Smooth muscle cell (in vitro differentiated cells): ENCODE measurements around the gene MACROD2. TPM values are rescaled to one million over a fixed set of nuclear protein-coding genes. Genes with fewer than 3 reads are reported as not detected.

ENCODE experiments used
- DNase-seq: peaks from one replicate; lab custom pipeline; 2025; ENCODE audit not compliant: unreplicated experiment; lab: John Stamatoyannopoulos, UW
- H2AFZ ChIP-seq: fragments of 200-600 bp; sonication (generic); 2 replicates; pipeline ENCODE4 v1.6.0; 2016; ENCODE audit warnings: antibody characterized with exemption, low read depth, mild to moderate bottlenecking
- H3F3A ChIP-seq: fragments of 200-600 bp; sonication (generic); 2 replicates; pipeline ENCODE4 v1.6.0; 2017; ENCODE audit warnings: antibody characterized with exemption, low read depth
- H3K27ac ChIP-seq: fragments of 200-600 bp; sonication (generic); 2 replicates; pipeline ENCODE4 v1.5.1; 2016; ENCODE audit warnings: low read depth, mild to moderate bottlenecking
- H3K27me3 ChIP-seq: fragments of 200-600 bp; sonication (generic); 2 replicates; pipeline ENCODE4 v1.6.1; 2016; ENCODE audit warnings: low read depth, mild to moderate bottlenecking
- H3K36me3 ChIP-seq: fragments of 200-600 bp; sonication (generic); 2 replicates; pipeline ENCODE4 v1.5.1; 2016; ENCODE audit warnings: low read depth
- H3K4me1 ChIP-seq: fragments of 200-600 bp; sonication (generic); 2 replicates; pipeline ENCODE4 v1.5.1; 2016; ENCODE audit warnings: low read depth
- H3K4me2 ChIP-seq: fragments of 200-600 bp; sonication (generic); 2 replicates; pipeline ENCODE4 v1.6.0; 2016; ENCODE audit warnings: mild to moderate bottlenecking
- H3K4me3 ChIP-seq: fragments of 200-600 bp; sonication (generic); 2 replicates; pipeline ENCODE4 v1.5.1; 2016; ENCODE audit warnings: mild to moderate bottlenecking
- H3K79me2 ChIP-seq: fragments of 200-600 bp; sonication (generic); 2 replicates; pipeline ENCODE4 v1.6.0; 2016; ENCODE audit warnings: low read depth, mild to moderate bottlenecking
- H3K9ac ChIP-seq: fragments of 200-600 bp; sonication (generic); 2 replicates; pipeline ENCODE4 v1.6.0; 2016; ENCODE audit warnings: low read depth
- H3K9me3 ChIP-seq: fragments of 200-600 bp; sonication (generic); replicated peaks from 2 replicates; pipeline ENCODE4 v1.5.1; 2016; ENCODE audit warnings: low read depth
- H4K20me1 ChIP-seq: fragments of 200-600 bp; sonication (generic); 2 replicates; pipeline ENCODE4 v1.6.0; 2016; ENCODE audit warnings: low read depth
- CTCF ChIP-seq: fragments of 200-600 bp; sonication (generic); IDR thresholded peaks from 2 replicates; pipeline ENCODE4 v1.5.1; 2017; ENCODE audit warnings: borderline replicate concordance, mild to moderate bottlenecking, antibody characterized with exemption; ENCODE audit not compliant: insufficient read depth, poor library complexity, severe bottlenecking
- WGBS: methylation state at CpG from one replicate; pipeline ENCODE4 v1.1.7; 2016; ENCODE audit warnings: low lambda C conversion rate; 5-methylcytosine and 5-hydroxymethylcytosine counted together
- polyA plus RNA-seq: library from polyadenylated mRNA; unstranded; fragments of >200 nt; fragmentation: Nextera tagmentation; extraction: Ambion mirVana; gene quantifications from 2 replicates; pipeline ENCODE4 v1.2.1, GENCODE V29; 2016
- total RNA-seq: library from RNA; depleted of rRNA; stranded (reverse); fragments of >200 nt; gene quantifications from 2 replicates; pipeline ENCODE4 v1.2.3, GENCODE V29; 2014

MACROD2 gene
- total and polyA plus RNA-seq, 2 experiments from 2014 or later, result 0.04 to 0.32 TPM

- H3K9ac ChIP-seq, result no peak overlapping the region
- TF ChIP-seq CTCF, result no peak
- 82% methylated on average over 1 of the region's 1 CpG for WGBS
Observed at GRCh38 chr20:15675813-15676484, 1680.6 kb downstream of the MACROD2 start.

GRCh38 chr20:15676815-15677214 lies 1681.5 kb downstream of the MACROD2 start:
- DNase-seq, result no peak
- no peaks in the 10 kb centered on the region for H3K79me2 ChIP-seq
- H3K9me3 ChIP-seq, result no peaks in the 10 kb centered on the region
- no peak overlapping the region for H2AFZ ChIP-seq
- no peaks in the 10 kb centered on the region for H3K36me3 ChIP-seq
- no peak overlapping the region for H3K4me3 ChIP-seq
- H3K27me3 ChIP-seq, result no peaks in the 10 kb centered on the region
- H4K20me1 ChIP-seq, result no peaks in the 10 kb centered on the region
- H3K4me2 ChIP-seq, result no peak overlapping the region
- no peaks in the 10 kb centered on the region for H3K4me1 ChIP-seq
- no peaks in the 10 kb centered on the region for H3F3A ChIP-seq
- no peak for TF ChIP-seq CTCF
- no peak overlapping the region for H3K9ac ChIP-seq
- no peak overlapping the region for H3K27ac ChIP-seq
- WGBS, result 94% methylated on average over 2 of the region's 2 CpGs

More at GRCh38 chr20:15675813-15676484, 1680.6 kb downstream of the MACROD2 start:
- Histone ChIP-seq H2AFZ (no peak overlapping the region), H3F3A (no peaks in the 10 kb centered on the region), H3K36me3 (no peaks in the 10 kb centered on the region), H3K27ac (no peak overlapping the region), H3K79me2 (no peaks in the 10 kb centered on the region), H3K4me3 (no peak overlapping the region), H4K20me1 (no peaks in the 10 kb centered on the region), H3K4me1 (no peaks in the 10 kb centered on the region), H3K4me2 (no peak overlapping the region), H3K27me3 (no peaks in the 10 kb centered on the region), H3K9me3 (no peaks in the 10 kb centered on the region)
- DNase-seq, result no peak

- no peak overlapping the region for H3K4me3 ChIP-seq
- H3K27me3 ChIP-seq, result no peaks in the 10 kb centered on the region
- no peak for TF ChIP-seq CTCF
- H3K4me1 ChIP-seq, result no peaks in the 10 kb centered on the region
- no peak for DNase-seq
- no peak overlapping the region for H2AFZ ChIP-seq
- no peak overlapping the region for H3K9ac ChIP-seq
- no peaks in the 10 kb centered on the region for H3F3A ChIP-seq
- H3K79me2 ChIP-seq, result no peaks in the 10 kb centered on the region
- no peaks in the 10 kb centered on the region for H4K20me1 ChIP-seq
- no peaks in the 10 kb centered on the region for H3K9me3 ChIP-seq
- no peak overlapping the region for H3K4me2 ChIP-seq
- no peak overlapping the region for H3K27ac ChIP-seq
- 92% methylated on average over 2 of the region's 2 CpGs for WGBS
- H3K36me3 ChIP-seq, result no peaks in the 10 kb centered on the region
Observed at GRCh38 chr20:15682690-15683089, 1687.4 kb downstream of the MACROD2 start.

- DNase-seq, result no peak
- H3K9me3 ChIP-seq, result no peaks in the 10 kb centered on the region
- no peak overlapping the region for H3K27ac ChIP-seq
- H4K20me1 ChIP-seq, result no peaks in the 10 kb centered on the region
- TF ChIP-seq CTCF, result no peak
- no peak overlapping the region for H3K4me2 ChIP-seq
- no peak overlapping the region for H3K4me3 ChIP-seq
- H3K27me3 ChIP-seq, result no peaks in the 10 kb centered on the region
- no peak overlapping the region for H2AFZ ChIP-seq
- no peaks in the 10 kb centered on the region for H3K4me1 ChIP-seq
- no peaks in the 10 kb centered on the region for H3F3A ChIP-seq
- no peaks in the 10 kb centered on the region for H3K36me3 ChIP-seq
- 100% methylated on average over 1 of the region's 1 CpG for WGBS
- no peaks in the 10 kb centered on the region for H3K79me2 ChIP-seq
- H3K9ac ChIP-seq, result no peak overlapping the region
Observed at GRCh38 chr20:15692570-15692969, 1697.3 kb downstream of the MACROD2 start.
